Fibroblast of upper back skin (primary cell): ENCODE measurements around the gene CD4.
"Not testable (repeated sequence)": the region's sequence is repeated elsewhere in the genome, so short reads cannot be mapped to it uniquely, and the experiment has no call there.

Experiments used
- DNase-seq: peaks from one replicate; pipeline ENCODE4 v3.0.0-alpha.2; 2013

CD4 gene

GRCh38 chr12:6849976-6850560, 60.7 kb downstream of the CD4 start:
- DNase-seq, result no peak

GRCh38 chr12:6850796-6851152, 61.4 kb downstream of the CD4 start:
- DNase-seq, result no peak

- peak; percentile 99 for DNase-seq
Observed at GRCh38 chr12:6851153-6851920, 62.0 kb downstream of the CD4 start, which contains the start of gene CDCA3. Gene CDCA3 (minus strand): TSS chr12:6851286. CDS start chr12:6850952, 334 bp downstream.

DNA sequence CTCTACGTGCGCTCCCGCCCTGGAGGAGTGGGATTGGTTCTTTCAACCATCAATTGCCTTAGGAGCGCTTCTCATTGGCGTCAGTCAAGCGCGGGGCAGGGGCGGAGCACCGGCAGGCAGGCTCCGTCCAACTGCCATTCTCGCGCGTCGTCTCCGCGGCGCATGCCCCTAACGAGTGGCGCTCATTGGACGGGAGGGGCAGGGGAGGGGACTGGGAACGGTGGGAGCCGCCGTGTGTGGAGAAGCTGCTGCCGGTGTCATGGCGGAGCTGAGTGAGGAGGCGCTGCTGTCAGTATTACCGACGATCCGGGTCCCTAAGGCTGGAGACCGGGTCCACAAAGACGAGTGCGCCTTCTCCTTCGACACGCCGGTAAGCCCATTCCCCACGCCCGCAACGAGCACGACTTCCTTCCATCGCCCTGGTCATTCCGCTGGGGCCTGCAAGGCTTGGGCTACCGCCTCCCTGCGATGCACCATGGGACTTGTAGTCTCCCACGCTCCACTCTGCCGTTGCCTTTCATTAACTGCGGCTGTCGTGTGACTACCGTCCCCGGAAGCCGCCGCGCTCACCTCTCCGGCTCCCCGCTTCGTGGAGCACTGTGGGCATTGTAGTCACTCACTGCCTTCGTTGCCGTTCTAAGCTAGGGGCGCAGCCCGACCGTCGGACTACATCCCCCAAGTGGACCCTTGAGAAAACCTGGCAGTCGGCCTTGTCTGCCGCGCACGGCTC, 62.8 kb downstream of the CD4 start, which contains the start of gene USP5:
Gene USP5, plus strand, starts transcription at position 230 of the 730 bp plus-strand sequence. Its CDS starts 30 bp downstream, at position 260.
- DNase-seq, result peak; percentile 100

- DNase-seq, result peak; percentile 56
Observed at GRCh38 chr12:6852651-6853354, 63.5 kb downstream of the CD4 start.

- DNase-seq, result no peak
Observed at GRCh38 chr12:6853626-6854025, 64.3 kb downstream of the CD4 start.

GRCh38 chr12:6854036-6854435, 64.7 kb downstream of the CD4 start:
- DNase-seq, result no peak

GRCh38 chr12:6855322-6855721, 66.0 kb downstream of the CD4 start:
- DNase-seq, result no peak

DNA sequence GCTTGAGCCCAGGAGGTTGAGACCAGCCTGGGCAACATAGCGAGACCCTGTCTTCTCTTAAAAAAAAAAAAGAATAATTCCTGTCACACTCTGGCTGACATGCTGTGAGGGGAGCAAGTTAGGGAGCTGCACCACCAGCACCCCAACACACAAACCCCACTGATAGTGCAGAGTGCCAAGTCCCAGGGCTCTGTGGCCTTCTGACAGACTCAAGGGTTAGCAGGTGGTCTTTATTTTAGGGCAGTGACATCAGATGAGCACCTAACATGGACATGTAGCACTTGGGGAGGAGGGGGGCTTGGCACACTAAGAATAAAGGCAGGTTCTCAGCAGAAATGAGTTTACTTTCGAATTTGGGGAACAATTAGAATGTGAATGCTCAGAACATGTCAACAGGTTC, 69.5 kb downstream of the CD4 start:
- no peak for DNase-seq

DNA sequence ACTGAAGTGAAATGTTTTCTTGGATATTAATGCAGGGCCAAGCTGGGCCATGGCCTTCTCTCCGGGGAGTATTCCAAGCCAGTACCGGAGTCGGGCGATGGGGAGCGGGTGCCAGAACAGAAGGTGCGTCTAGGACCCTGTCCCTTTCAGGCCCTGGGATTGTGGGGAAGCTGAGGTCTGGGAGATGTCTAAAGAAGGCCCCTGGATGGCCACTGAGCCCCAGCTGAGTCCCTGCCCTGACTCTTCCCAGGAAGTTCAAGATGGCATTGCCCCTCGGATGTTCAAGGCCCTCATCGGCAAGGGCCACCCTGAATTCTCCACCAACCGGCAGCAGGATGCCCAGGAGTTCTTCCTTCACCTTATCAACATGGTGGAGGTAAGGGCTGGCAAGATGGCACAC, 70.8 kb downstream of the CD4 start:
- DNase-seq, result no peak

GRCh38 chr12:6860942-6861341, 71.6 kb downstream of the CD4 start:
- no peak for DNase-seq

DNA sequence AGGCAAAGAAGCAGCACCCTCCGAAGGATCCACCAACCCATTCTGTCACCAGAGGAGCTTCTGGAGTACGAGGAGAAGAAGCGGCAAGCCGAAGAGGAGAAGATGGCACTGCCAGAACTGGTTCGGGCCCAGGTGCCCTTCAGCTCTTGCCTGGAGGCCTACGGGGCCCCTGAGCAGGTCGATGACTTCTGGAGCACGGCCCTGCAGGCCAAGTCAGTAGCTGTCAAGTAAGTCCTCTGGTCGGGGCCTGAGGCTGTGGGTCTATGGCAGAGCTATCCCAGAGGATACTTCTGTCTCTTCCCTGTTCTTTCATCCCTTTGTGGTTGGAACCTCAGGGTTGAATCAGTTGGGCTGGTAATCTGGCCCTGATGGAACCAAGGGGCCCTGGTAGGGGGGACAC, 72.1 kb downstream of the CD4 start:
- no peak for DNase-seq

DNA sequence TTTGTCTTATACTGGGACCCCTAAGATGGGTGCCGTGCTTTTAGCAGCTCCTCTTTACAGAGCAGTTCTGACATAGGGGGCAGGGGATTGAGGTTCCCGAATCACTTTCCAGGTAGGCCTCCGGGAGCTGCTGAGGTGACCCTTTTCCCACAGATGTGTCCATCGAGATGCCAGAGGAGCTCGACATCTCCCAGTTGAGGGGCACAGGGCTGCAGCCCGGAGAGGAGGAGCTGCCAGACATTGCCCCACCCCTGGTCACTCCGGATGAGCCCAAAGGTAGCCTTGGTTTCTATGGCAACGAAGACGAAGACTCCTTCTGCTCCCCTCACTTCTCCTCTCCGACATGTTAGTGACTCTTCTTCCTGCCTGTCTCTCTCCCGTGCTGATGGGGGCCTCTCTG, 73.7 kb downstream of the CD4 start:
- no peak for DNase-seq

DNA sequence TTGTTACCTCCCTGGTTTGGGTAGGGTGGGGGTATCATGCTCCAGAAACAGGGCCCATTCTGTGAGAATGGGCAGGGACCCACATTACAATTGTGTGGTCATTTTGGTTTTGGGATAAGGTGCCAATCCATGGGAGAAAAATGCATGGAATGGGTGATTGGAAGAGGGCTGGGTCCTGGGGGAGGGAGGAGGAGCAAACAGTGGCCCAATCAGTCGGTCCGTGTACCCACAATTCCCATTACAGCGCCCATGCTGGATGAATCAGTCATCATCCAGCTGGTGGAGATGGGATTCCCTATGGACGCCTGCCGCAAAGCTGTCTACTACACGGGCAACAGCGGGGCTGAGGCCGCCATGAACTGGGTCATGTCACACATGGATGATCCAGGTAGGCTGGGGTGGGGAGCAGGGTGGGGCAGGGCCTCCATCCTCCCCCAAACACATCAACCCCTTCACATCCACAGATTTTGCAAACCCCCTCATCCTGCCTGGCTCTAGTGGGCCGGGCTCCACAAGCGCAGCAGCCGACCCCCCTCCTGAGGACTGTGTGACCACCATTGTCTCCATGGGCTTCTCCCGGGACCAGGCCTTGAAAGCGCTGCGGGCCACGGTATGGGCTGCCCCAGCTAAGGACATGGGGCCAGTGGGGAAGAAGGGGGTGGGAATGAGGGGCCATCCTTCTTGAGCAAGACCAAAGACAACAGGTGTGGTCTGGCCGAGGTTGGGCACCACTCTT, 74.4 kb downstream of the CD4 start:
- DNase-seq, result peak; percentile 23

- DNase-seq, result not testable (repeated sequence)
Observed at GRCh38 chr12:6865307-6865706, 76.0 kb downstream of the CD4 start.

DNA sequence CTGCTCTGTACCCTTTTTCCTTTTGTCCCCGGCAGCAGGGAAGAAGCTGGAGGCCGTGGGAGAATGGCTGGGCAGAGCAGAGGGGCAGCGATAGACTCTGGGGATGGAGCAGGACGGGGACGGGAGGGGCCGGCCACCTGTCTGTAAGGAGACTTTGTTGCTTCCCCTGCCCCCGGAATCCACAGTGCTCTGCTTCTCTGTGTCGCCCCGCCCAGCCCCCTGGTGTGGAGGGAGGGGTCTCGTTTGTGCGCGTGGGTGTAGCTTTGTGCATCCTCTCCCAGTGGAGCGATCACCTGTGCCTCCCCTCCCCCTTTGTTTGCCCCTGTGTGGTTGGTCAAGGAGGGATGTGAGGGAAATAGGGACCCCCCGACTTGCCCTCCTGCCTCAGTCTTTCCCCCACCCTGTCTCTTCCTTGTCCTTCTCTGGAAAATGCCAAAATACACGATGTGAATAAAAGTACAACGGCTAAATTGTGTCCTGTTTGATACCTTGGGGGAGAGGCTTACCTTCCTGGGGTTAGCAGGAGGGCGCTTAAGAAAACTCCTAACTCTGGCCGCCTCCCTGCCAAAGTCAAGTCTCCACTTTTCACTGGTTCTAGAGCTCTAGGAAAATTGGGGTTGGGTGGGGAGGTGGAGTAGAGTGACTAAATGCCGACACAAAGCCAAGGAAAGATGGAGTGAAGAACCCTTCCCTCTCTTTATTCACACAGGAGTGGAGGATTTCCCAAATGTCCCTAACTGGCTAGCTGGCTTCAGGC, 77.0 kb downstream of the CD4 start:
- no peak for DNase-seq

DNA sequence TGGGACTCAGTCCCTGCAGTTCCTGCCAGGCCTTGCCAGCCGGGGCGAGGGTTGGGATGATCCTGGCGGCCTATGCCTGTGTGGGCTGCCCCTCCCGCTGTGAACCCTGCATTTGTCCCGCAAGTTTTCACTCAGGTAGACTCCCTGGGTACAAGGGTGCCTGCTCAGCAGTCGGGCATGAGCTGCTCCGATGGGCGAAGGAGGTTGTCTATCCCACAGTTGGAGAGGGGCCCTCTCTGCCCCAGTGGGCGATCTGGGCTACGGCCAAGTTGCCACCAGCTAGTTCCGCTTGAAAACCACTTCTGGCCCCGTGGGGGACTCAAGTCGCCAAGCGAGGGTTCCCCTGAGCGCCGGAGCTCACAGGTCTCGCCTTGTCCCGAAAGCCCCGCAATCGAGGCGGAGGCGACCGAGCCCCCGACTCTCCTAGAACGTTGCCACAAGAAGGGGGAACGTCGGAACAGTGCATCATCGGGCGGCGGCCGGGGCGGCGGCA, 77.6 kb downstream of the CD4 start:
- DNase-seq, result no peak

DNA sequence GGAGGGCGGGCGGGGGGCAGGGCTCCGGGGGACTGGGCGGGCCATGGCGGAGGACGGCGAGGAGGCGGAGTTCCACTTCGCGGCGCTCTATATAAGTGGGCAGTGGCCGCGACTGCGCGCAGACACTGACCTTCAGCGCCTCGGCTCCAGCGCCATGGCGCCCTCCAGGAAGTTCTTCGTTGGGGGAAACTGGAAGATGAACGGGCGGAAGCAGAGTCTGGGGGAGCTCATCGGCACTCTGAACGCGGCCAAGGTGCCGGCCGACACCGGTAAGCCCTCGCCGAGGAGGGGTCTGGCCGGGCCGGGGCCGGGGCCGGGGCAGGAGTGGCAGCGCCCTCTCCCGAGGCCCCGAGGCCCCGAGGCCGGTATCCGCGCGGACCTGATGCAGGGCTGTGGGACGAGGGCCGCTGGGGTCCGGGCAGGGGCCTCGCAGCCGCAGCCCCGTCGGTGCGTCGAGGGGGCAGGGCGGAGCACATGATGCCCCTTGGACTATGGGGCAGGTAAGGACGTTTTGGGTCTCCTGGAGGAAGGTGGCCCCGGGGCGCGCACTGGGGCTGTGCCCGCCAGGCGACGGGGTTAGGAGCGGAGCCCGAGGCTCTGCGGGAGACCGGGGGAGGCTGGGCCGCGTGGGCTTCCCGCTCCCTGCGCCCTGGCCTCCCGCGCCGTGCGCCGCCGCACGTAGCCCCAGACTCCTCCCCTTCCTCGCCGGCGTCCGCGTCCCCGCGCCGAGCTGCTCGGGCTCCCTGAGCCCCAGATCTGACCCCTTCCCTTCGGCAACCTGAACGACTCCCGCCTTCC, 78.3 kb downstream of the CD4 start, which contains the start of gene TPI1:
Gene TPI1, plus strand, starts transcription at position 119 of the 798 bp plus-strand sequence. Its CDS starts 36 bp downstream, at position 155.
- DNase-seq, result peak; percentile 79

DNA sequence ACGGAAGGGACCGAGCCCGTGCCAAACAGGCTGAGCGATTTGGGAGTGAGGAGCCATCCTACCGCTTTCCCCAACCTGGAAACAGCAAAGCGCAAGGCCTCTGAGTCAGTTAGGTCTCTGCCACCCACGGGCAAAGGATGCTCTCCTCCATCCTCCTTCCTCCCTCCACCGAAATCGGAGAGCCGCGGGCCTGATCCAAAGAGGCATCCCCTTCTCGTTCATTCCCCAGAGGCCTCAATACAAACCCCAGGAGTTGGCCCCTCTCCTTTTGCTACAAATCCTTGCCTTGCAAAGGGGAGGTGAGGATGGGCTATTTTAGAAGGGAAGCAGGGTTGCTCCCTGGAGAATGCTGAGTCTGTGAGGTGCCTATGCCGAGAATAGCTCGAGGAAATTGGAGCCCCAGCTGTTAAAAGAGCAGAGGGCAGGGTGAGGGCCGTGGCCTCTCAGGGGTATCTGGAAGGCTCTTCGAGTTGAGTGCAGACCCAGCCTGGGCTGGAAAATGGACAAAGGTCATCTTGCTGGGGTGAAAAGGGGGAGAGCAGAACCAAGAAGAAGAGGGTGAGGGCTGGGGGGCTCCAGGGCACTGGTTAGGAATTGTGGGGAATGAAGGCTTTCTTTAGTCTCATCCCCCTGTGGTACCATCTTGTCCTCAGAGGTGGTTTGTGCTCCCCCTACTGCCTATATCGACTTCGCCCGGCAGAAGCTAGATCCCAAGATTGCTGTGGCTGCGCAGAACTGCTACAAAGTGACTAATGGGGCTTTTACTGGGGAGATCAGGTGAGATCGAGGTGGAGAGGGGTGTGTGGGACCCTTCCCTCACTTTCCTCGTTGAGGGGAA, 79.1 kb downstream of the CD4 start:
- peak; percentile 38 for DNase-seq
